MM.1S (cell line): Measurements from ENCODE around the gene MDGA2.

ENCODE experiments used
- DNase-seq: peaks from one replicate; pipeline ENCODE4 v3.0.0-alpha.2; 2015
- H2AFZ ChIP-seq: fragments of 300-600 bp; sonication (generic); 2 replicates; pipeline ENCODE4 v1.6.0; 2016; ENCODE audit warnings: antibody characterized with exemption, low read length
- H3F3A ChIP-seq: fragments of 300-600 bp; sonication (generic); 2 replicates; pipeline ENCODE4 v1.6.1; 2016; ENCODE audit warnings: mild to moderate bottlenecking, antibody characterized with exemption, low read length, moderate library complexity, mixed read lengths; ENCODE audit not compliant: insufficient read depth
- H3K27ac ChIP-seq: fragments of 300-600 bp; sonication (generic); 2 replicates; pipeline ENCODE4 v1.5.1; 2016; ENCODE audit warnings: mild to moderate bottlenecking, low read length
- H3K27me3 ChIP-seq: fragments of 300-600 bp; sonication (generic); replicated peaks from 2 replicates; pipeline ENCODE4 v1.6.0; 2016; ENCODE audit warnings: low read length; ENCODE audit not compliant: insufficient read depth
- H3K36me3 ChIP-seq: fragments of 300-600 bp; sonication (generic); replicated peaks from 2 replicates; pipeline ENCODE4 v1.6.1; 2016; ENCODE audit warnings: mild to moderate bottlenecking, low read length, mixed read lengths; ENCODE audit not compliant: insufficient read depth
- H3K4me1 ChIP-seq: fragments of 300-600 bp; sonication (generic); 2 replicates; pipeline ENCODE4 v1.6.1; 2016; ENCODE audit warnings: low read length, mixed read lengths
- H3K4me2 ChIP-seq: fragments of 300-600 bp; sonication (generic); 2 replicates; pipeline ENCODE4 v1.6.0; 2016; ENCODE audit warnings: low read depth, low read length
- H3K4me3 ChIP-seq: fragments of 300-600 bp; sonication (generic); 2 replicates; pipeline ENCODE4 v1.5.1; 2016; ENCODE audit warnings: low read length, mixed read lengths
- H3K79me2 ChIP-seq: fragments of 300-600 bp; sonication (generic); 2 replicates; pipeline ENCODE4 v1.6.1; 2016; ENCODE audit warnings: mixed run types, low read length, mixed read lengths
- H3K9ac ChIP-seq: fragments of 300-600 bp; sonication (generic); 2 replicates; pipeline ENCODE4 v1.6.1; 2016; ENCODE audit warnings: low read length, mixed read lengths
- H3K9me2 ChIP-seq: fragments of 300-600 bp; sonication (generic); replicated peaks from 2 replicates; pipeline ENCODE4 v1.6.1; 2016; ENCODE audit warnings: mild to moderate bottlenecking, low read length, mixed read lengths; ENCODE audit not compliant: insufficient read depth
- H3K9me3 ChIP-seq: fragments of 300-600 bp; sonication (generic); replicated peaks from 2 replicates; pipeline ENCODE4 v1.6.1; 2016; ENCODE audit warnings: mild to moderate bottlenecking, low read length, mixed read lengths; ENCODE audit not compliant: insufficient read depth
- H4K20me1 ChIP-seq: fragments of 300-600 bp; sonication (generic); 2 replicates; pipeline ENCODE4 v1.6.1; 2016; ENCODE audit warnings: mild to moderate bottlenecking, low read length, moderate library complexity, mixed read lengths; ENCODE audit not compliant: insufficient read depth
- EZH2 ChIP-seq: fragments of 300-600 bp; sonication (generic); optimal IDR thresholded peaks from 2 replicates; pipeline ENCODE3; 2017; ENCODE audit warnings: low read depth, mild to moderate bottlenecking, antibody characterized with exemption, low read length, mixed read lengths
- EZH2phosphoT487 ChIP-seq: fragments of 300-600 bp; sonication (generic); IDR thresholded peaks from 2 replicates; pipeline ENCODE4 v1.6.1; 2018; ENCODE audit warnings: antibody characterized with exemption, low read length
- TF ChIP-seq, protein P1 (sequence below): fragments of 300-600 bp; sonication (generic); IDR thresholded peaks from 2 replicates; pipeline ENCODE4 v1.5.1; 2016; ENCODE audit warnings: antibody characterized with exemption, low read length, mixed read lengths

MDGA2 gene

GRCh38 chr14:47555333-47555732, 120.1 kb downstream of the MDGA2 start:
- no peaks in the 10 kb centered on the region for H4K20me1 ChIP-seq
- H3K9ac ChIP-seq: no peak overlapping the region
- H3K4me1 ChIP-seq: no peaks in the 10 kb centered on the region
- H3K79me2 ChIP-seq: no peaks in the 10 kb centered on the region
- no peaks in the 10 kb centered on the region for H3F3A ChIP-seq
- no peak overlapping the region for H3K27ac ChIP-seq
- H2AFZ ChIP-seq: no peak overlapping the region
- no peak for TF ChIP-seq EZH2phosphoT487
- TF ChIP-seq EZH2: no peak
- TF ChIP-seq, protein P1, sequence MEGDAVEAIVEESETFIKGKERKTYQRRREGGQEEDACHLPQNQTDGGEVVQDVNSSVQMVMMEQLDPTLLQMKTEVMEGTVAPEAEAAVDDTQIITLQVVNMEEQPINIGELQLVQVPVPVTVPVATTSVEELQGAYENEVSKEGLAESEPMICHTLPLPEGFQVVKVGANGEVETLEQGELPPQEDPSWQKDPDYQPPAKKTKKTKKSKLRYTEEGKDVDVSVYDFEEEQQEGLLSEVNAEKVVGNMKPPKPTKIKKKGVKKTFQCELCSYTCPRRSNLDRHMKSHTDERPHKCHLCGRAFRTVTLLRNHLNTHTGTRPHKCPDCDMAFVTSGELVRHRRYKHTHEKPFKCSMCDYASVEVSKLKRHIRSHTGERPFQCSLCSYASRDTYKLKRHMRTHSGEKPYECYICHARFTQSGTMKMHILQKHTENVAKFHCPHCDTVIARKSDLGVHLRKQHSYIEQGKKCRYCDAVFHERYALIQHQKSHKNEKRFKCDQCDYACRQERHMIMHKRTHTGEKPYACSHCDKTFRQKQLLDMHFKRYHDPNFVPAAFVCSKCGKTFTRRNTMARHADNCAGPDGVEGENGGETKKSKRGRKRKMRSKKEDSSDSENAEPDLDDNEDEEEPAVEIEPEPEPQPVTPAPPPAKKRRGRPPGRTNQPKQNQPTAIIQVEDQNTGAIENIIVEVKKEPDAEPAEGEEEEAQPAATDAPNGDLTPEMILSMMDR: no peak
- DNase-seq: no peak
- H3K9me2 ChIP-seq: no peaks in the 10 kb centered on the region
- H3K27me3 ChIP-seq: no peaks in the 10 kb centered on the region
- no peaks in the 10 kb centered on the region for H3K9me3 ChIP-seq
- no peak overlapping the region for H3K4me3 ChIP-seq
- no peaks in the 10 kb centered on the region for H3K36me3 ChIP-seq
- no peak overlapping the region for H3K4me2 ChIP-seq

DNA sequence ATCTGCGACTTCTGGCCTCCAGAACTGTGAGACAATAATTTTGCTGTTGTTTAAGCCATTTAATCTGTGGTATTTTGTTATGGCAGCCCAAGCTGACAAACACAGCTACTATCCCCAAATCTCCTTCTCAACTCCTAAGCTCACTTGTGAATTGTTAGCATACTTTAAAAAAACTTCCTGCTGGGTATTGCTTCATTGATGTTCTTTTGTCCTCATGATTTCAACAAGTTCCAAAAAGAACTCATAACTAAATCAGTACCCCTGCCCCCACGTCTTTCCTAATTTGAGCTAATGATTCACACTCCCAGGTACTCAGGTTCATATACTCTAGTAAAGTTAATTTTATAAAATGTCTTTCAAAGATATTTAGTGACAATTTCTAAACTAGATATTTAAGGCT, 125.5 kb downstream of the MDGA2 start:
- no peaks in the 10 kb centered on the region for H3K9me2 ChIP-seq
- no peaks in the 10 kb centered on the region for H3F3A ChIP-seq
- H3K9me3 ChIP-seq: no peaks in the 10 kb centered on the region
- no peak overlapping the region for H3K4me2 ChIP-seq
- H3K79me2 ChIP-seq: no peaks in the 10 kb centered on the region
- no peak overlapping the region for H3K9ac ChIP-seq
- no peak overlapping the region for H2AFZ ChIP-seq
- DNase-seq: no peak
- H3K4me1 ChIP-seq: no peaks in the 10 kb centered on the region
- no peaks in the 10 kb centered on the region for H3K27me3 ChIP-seq
- no peaks in the 10 kb centered on the region for H4K20me1 ChIP-seq
- no peaks in the 10 kb centered on the region for H3K36me3 ChIP-seq
- no peak overlapping the region for H3K27ac ChIP-seq
- no peak overlapping the region for H3K4me3 ChIP-seq
- no peak for TF ChIP-seq EZH2
- no peak for TF ChIP-seq EZH2phosphoT487
- TF ChIP-seq, protein P1: no peak

GRCh38 chr14:47543459-47543858, 131.9 kb downstream of the MDGA2 start:
- Histone ChIP-seq H3K9me2 (no peaks in the 10 kb centered on the region), H3K9me3 (no peaks in the 10 kb centered on the region), H3K9ac (no peak overlapping the region), H3K79me2 (no peaks in the 10 kb centered on the region), H3K27ac (no peak overlapping the region), H4K20me1 (no peaks in the 10 kb centered on the region), H3K36me3 (no peaks in the 10 kb centered on the region), H3K4me2 (no peak overlapping the region), H3K4me3 (no peak overlapping the region), H2AFZ (no peak overlapping the region), H3K4me1 (no peaks in the 10 kb centered on the region), H3K27me3 (no peaks in the 10 kb centered on the region), H3F3A (no peaks in the 10 kb centered on the region)
- no peak for DNase-seq
- TF ChIP-seq, protein P1: no peak
- TF ChIP-seq EZH2phosphoT487 (no peak), EZH2 (no peak)
